ENCODE results near the gene TRIM2.

The TRIM2 gene

GRCh38 chr4:153248641-153249198 lies 44.5 kb downstream of the TRIM2 start:
- DNase-seq (ENCODE audit: low spot score) = no peak

GRCh38 chr4:153249199-153250041 lies 45.2 kb downstream of the TRIM2 start:
- peak; percentile 98 for DNase-seq (ENCODE audit: low spot score)

- no peak for DNase-seq (ENCODE audit: low spot score)
Measured at GRCh38 chr4:153252122-153252521, 47.9 kb downstream of the TRIM2 start.

GRCh38 chr4:153255233-153255632 lies 51.0 kb downstream of the TRIM2 start:
- DNase-seq (ENCODE audit: low spot score) = no peak

GRCh38 chr4:153257151-153257620 lies 52.9 kb downstream of the TRIM2 start:
- peak; percentile 86 for DNase-seq (ENCODE audit: low spot score)

- DNase-seq (ENCODE audit: low spot score) = no peak
Measured at GRCh38 chr4:153257991-153258390, 53.7 kb downstream of the TRIM2 start.

GRCh38 chr4:153258750-153259149 lies 54.5 kb downstream of the TRIM2 start:
- DNase-seq (ENCODE audit: low spot score) = no peak

GRCh38 chr4:153259661-153260060 lies 55.4 kb downstream of the TRIM2 start:
- no peak for DNase-seq (ENCODE audit: low spot score)

- no peak for DNase-seq (ENCODE audit: low spot score)
Measured at GRCh38 chr4:153260132-153260531, 55.9 kb downstream of the TRIM2 start.

GRCh38 chr4:153260553-153261300 lies 56.5 kb downstream of the TRIM2 start:
- peak; percentile 39 for DNase-seq (ENCODE audit: low spot score)

GRCh38 chr4:153261461-153261860 lies 57.2 kb downstream of the TRIM2 start:
- no peak for DNase-seq (ENCODE audit: low spot score)

- DNase-seq (ENCODE audit: low spot score) = no peak
Measured at GRCh38 chr4:153261914-153262313, 57.7 kb downstream of the TRIM2 start.

GRCh38 chr4:153265306-153266047 lies 61.2 kb downstream of the TRIM2 start:
- DNase-seq (ENCODE audit: low spot score) = no peak

GRCh38 chr4:153266988-153267387 lies 62.7 kb downstream of the TRIM2 start:
- no peak for DNase-seq (ENCODE audit: low spot score)

GRCh38 chr4:153267890-153268289 lies 63.6 kb downstream of the TRIM2 start:
- DNase-seq (ENCODE audit: low spot score) = no peak

- no peak for DNase-seq (ENCODE audit: low spot score)
Measured at GRCh38 chr4:153268295-153268694, 64.1 kb downstream of the TRIM2 start.

GRCh38 chr4:153269218-153269990 lies 65.2 kb downstream of the TRIM2 start:
- no peak for DNase-seq (ENCODE audit: low spot score)

- DNase-seq (ENCODE audit: low spot score) = no peak
Measured at GRCh38 chr4:153270361-153270760, 66.1 kb downstream of the TRIM2 start.

- no peak for DNase-seq (ENCODE audit: low spot score)
Measured at GRCh38 chr4:153271820-153272219, 67.6 kb downstream of the TRIM2 start.

GRCh38 chr4:153273751-153274150 lies 69.5 kb downstream of the TRIM2 start:
- no peak for DNase-seq (ENCODE audit: low spot score)

- DNase-seq (ENCODE audit: low spot score) = no peak
Measured at GRCh38 chr4:153274967-153275366, 70.7 kb downstream of the TRIM2 start.

All from AG20443 (cell line).